Measurements from ENCODE around the gene SCARB2.

GRCh38 chr4:76201276-76201675 lies 12.3 kb downstream of the SCARB2 start:
- TF ChIP-seq POLR2A (IDR thresholded peaks at IDR 0.05), result no peak
- TF ChIP-seq, protein P1, sequence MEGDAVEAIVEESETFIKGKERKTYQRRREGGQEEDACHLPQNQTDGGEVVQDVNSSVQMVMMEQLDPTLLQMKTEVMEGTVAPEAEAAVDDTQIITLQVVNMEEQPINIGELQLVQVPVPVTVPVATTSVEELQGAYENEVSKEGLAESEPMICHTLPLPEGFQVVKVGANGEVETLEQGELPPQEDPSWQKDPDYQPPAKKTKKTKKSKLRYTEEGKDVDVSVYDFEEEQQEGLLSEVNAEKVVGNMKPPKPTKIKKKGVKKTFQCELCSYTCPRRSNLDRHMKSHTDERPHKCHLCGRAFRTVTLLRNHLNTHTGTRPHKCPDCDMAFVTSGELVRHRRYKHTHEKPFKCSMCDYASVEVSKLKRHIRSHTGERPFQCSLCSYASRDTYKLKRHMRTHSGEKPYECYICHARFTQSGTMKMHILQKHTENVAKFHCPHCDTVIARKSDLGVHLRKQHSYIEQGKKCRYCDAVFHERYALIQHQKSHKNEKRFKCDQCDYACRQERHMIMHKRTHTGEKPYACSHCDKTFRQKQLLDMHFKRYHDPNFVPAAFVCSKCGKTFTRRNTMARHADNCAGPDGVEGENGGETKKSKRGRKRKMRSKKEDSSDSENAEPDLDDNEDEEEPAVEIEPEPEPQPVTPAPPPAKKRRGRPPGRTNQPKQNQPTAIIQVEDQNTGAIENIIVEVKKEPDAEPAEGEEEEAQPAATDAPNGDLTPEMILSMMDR (IDR thresholded peaks at IDR 0.05), result no peak
- TF ChIP-seq EP300 (IDR thresholded peaks at IDR 0.05), result no peak
- TF ChIP-seq POLR2AphosphoS5 (IDR thresholded peaks at IDR 0.05), result no peak

Data from suprapubic skin (tissue), 4 donors.